Loucy (cell line): ENCODE results near the gene GHSR.

Experiments used
- H2AFZ ChIP-seq: fragments of 200-600 bp; sonication (generic); 2 replicates; pipeline ENCODE4 v1.6.0; 2016; ENCODE audit warnings: antibody characterized with exemption, mild to moderate bottlenecking, low read length, moderate library complexity
- H3F3A ChIP-seq: fragments of 200-600 bp; 2 replicates; pipeline ENCODE4 v1.6.0; 2016; ENCODE audit warnings: antibody characterized with exemption, low read depth, mild to moderate bottlenecking
- H3K27me3 ChIP-seq: fragments of 200-600 bp; sonication (generic); 2 replicates; pipeline ENCODE4 v1.6.1; 2014; ENCODE audit warnings: low read length, mild to moderate bottlenecking; ENCODE audit not compliant: insufficient read depth, poor library complexity, severe bottlenecking
- H3K36me3 ChIP-seq: fragments of 200-600 bp; sonication (generic); 2 replicates; pipeline ENCODE4 v1.6.1; 2016; ENCODE audit warnings: low read length; ENCODE audit not compliant: insufficient read depth
- H3K4me1 ChIP-seq: fragments of 200-600 bp; sonication (generic); 2 replicates; pipeline ENCODE4 v1.5.1; 2014; ENCODE audit warnings: low read length, mild to moderate bottlenecking; ENCODE audit not compliant: insufficient read depth, poor library complexity, severe bottlenecking
- H3K4me2 ChIP-seq: fragments of 200-600 bp; sonication (generic); 2 replicates; pipeline ENCODE4 v1.6.0; 2014; ENCODE audit warnings: antibody characterized with exemption, low read length, low read depth, mild to moderate bottlenecking; ENCODE audit not compliant: poor library complexity, severe bottlenecking
- H3K4me3 ChIP-seq: fragments of 200-600 bp; sonication (generic); 2 replicates; pipeline ENCODE4 v1.5.1; 2014; ENCODE audit warnings: low read length, mild to moderate bottlenecking, mixed read lengths; ENCODE audit not compliant: poor library complexity, severe bottlenecking
- H3K79me2 ChIP-seq: fragments of 200-600 bp; sonication (generic); 2 replicates; pipeline ENCODE4 v1.6.1; 2014; ENCODE audit warnings: low read length; ENCODE audit not compliant: insufficient read depth
- H3K9ac ChIP-seq: fragments of 200-600 bp; sonication (generic); 2 replicates; pipeline ENCODE4 v1.6.0; 2014; ENCODE audit warnings: mild to moderate bottlenecking, low read depth, low read length, moderate library complexity; ENCODE audit not compliant: poor library complexity, severe bottlenecking
- H3K9me2 ChIP-seq: fragments of 200-600 bp; sonication (generic); replicated peaks from 2 replicates; pipeline ENCODE4 v1.6.1; 2016; ENCODE audit warnings: low read depth, low read length, mixed read lengths
- H3K9me3 ChIP-seq: fragments of 200-600 bp; sonication (generic); 2 replicates; pipeline ENCODE4 v1.6.1; 2014; ENCODE audit warnings: mild to moderate bottlenecking, antibody characterized with exemption, low read length, low read depth; ENCODE audit not compliant: insufficient read depth
- H4K20me1 ChIP-seq: fragments of 200-600 bp; sonication (generic); 2 replicates; pipeline ENCODE4 v1.6.0; 2014; ENCODE audit warnings: antibody characterized with exemption, low read length, mild to moderate bottlenecking; ENCODE audit not compliant: insufficient read depth, poor library complexity, severe bottlenecking
- CTCF ChIP-seq: fragments of 200-600 bp; sonication (generic); conservative IDR thresholded peaks from 2 replicates; pipeline ENCODE4 v1.5.1; 2014; ENCODE audit warnings: mild to moderate bottlenecking, antibody characterized with exemption, low read length
- EZH2phosphoT487 ChIP-seq: fragments of 200-600 bp; IDR thresholded peaks from 2 replicates; pipeline ENCODE4 v1.6.1; 2018; ENCODE audit warnings: antibody characterized with exemption, mild to moderate bottlenecking, moderate library complexity, borderline replicate concordance

GHSR gene

GRCh38 chr3:172405914-172406313, 42.3 kb downstream of the GHSR start:
- Histone ChIP-seq H4K20me1 (no peaks in the 10 kb centered on the region), H2AFZ (no peak overlapping the region), H3K9ac (no peak overlapping the region), H3K4me1 (no peaks in the 10 kb centered on the region), H3K9me3 (no peaks in the 10 kb centered on the region), H3K79me2 (no peaks in the 10 kb centered on the region), H3K36me3 (no peaks in the 10 kb centered on the region), H3K27me3 (no peaks in the 10 kb centered on the region), H3K9me2 (no peaks in the 10 kb centered on the region), H3K4me3 (no peak overlapping the region), H3F3A (no peaks in the 10 kb centered on the region), H3K4me2 (no peak overlapping the region)
- no peak for TF ChIP-seq EZH2phosphoT487
- TF ChIP-seq CTCF, result no peak

GRCh38 chr3:172404237-172404962, 43.9 kb downstream of the GHSR start:
- no peaks in the 10 kb centered on the region for H3K79me2 ChIP-seq
- H2AFZ ChIP-seq, result no peak overlapping the region
- no peaks in the 10 kb centered on the region for H4K20me1 ChIP-seq
- H3K9me2 ChIP-seq, result no peaks in the 10 kb centered on the region
- no peak overlapping the region for H3K9ac ChIP-seq
- H3K27me3 ChIP-seq, result no peaks in the 10 kb centered on the region
- no peaks in the 10 kb centered on the region for H3F3A ChIP-seq
- TF ChIP-seq EZH2phosphoT487 (no peak), CTCF (no peak)
- no peak overlapping the region for H3K4me2 ChIP-seq
- no peaks in the 10 kb centered on the region for H3K9me3 ChIP-seq
- H3K36me3 ChIP-seq, result no peaks in the 10 kb centered on the region
- H3K4me3 ChIP-seq, result no peak overlapping the region
- no peaks in the 10 kb centered on the region for H3K4me1 ChIP-seq

- Histone ChIP-seq H3K9me2 (no peaks in the 10 kb centered on the region), H3F3A (no peaks in the 10 kb centered on the region), H3K79me2 (no peaks in the 10 kb centered on the region), H3K4me3 (no peak overlapping the region), H4K20me1 (no peaks in the 10 kb centered on the region), H3K9me3 (no peaks in the 10 kb centered on the region), H2AFZ (no peak overlapping the region), H3K9ac (no peak overlapping the region), H3K4me2 (no peak overlapping the region), H3K36me3 (no peaks in the 10 kb centered on the region), H3K27me3 (no peaks in the 10 kb centered on the region), H3K4me1 (no peaks in the 10 kb centered on the region)
- no peak for TF ChIP-seq EZH2phosphoT487
- TF ChIP-seq CTCF, result no peak
Measured at GRCh38 chr3:172402892-172403643, 45.2 kb downstream of the GHSR start.
